CD14-positive monocyte (primary cell): ENCODE data around the gene DUSP1. TPM values are rescaled to one million over a fixed set of nuclear protein-coding genes. Genes with fewer than 3 reads are reported as not detected.
A peak's percentile ranks its signal among the peaks of the same experiment; 100 is the strongest.

Source experiments
- DNase-seq, 3 donors: peaks; one replicate each; pipeline ENCODE4 v3.0.0-alpha.2; 2011 to 2022
- H2AFZ ChIP-seq: 2 replicates; pipeline ENCODE4 v1.6.0; 2012; ENCODE audit warnings: mild to moderate bottlenecking, low read depth, low read length, inconsistent platforms; ENCODE audit not compliant: insufficient read depth, poor library complexity, severe bottlenecking
- H3K27ac ChIP-seq, 2 donors: 1 replicate in 1 of 2; 2 replicates in 1 of 2; pipeline ENCODE4 v1.5.1; 2012 to 2013; ENCODE audit warnings: low read length in 2 of 2, control low read depth in 1 of 2, inconsistent platforms in 1 of 2, low read depth in 1 of 2, mild to moderate bottlenecking in 1 of 2
- H3K27me3 ChIP-seq, 2 donors: one replicate each; pipeline versions ENCODE4 v1.6.0 to v1.6.1; 2011 to 2013; ENCODE audit warnings: low read length in 2 of 2; ENCODE audit not compliant: control insufficient read depth in 2 of 2, insufficient read depth in 2 of 2
- H3K36me3 ChIP-seq, 2 donors: replicated peaks in 1 of 2; 1 replicate in 1 of 2; 2 replicates in 1 of 2; pipeline versions ENCODE4 v1.5.1 to v1.6.1; 2012 to 2013; ENCODE audit warnings: low read length in 2 of 2, control low read depth in 1 of 2, inconsistent platforms in 1 of 2, mild to moderate bottlenecking in 1 of 2; ENCODE audit not compliant: insufficient read depth in 2 of 2, control insufficient read depth in 1 of 2
- H3K4me1 ChIP-seq, 2 donors: 1 replicate in 1 of 2; 2 replicates in 1 of 2; pipeline versions ENCODE4 v1.5.1 to v1.6.1; 2012 to 2013; ENCODE audit warnings: low read length in 2 of 2, control low read depth in 1 of 2, inconsistent platforms in 1 of 2, mild to moderate bottlenecking in 1 of 2, moderate library complexity in 1 of 2; ENCODE audit not compliant: insufficient read depth in 2 of 2, control insufficient read depth in 1 of 2
- H3K4me2 ChIP-seq: replicated peaks from 2 replicates; pipeline ENCODE3; 2012; ENCODE audit warnings: low read length, moderate library complexity, mild to moderate bottlenecking; ENCODE audit not compliant: poor library complexity, severe bottlenecking; ENCODE audit errors: extremely low read depth
- H3K4me3 ChIP-seq, 3 experiments: fragments of 200-600 bp in 1 of 3; sonication (generic) in 1 of 3; replicated peaks in 1 of 3; 1 replicate in 2 of 3; 2 replicates in 1 of 3; pipeline ENCODE4 v1.5.1; 2011 to 2013; ENCODE audit warnings: low read length in 3 of 3, mild to moderate bottlenecking in 3 of 3, control low read depth in 2 of 3, low read depth in 2 of 3, inconsistent platforms in 1 of 3, moderate library complexity in 1 of 3
- H3K79me2 ChIP-seq: 2 replicates; pipeline ENCODE4 v1.6.0; 2012; ENCODE audit warnings: mild to moderate bottlenecking, control low read depth, inconsistent platforms, low read length, moderate library complexity; ENCODE audit not compliant: insufficient read depth
- H3K9ac ChIP-seq: 2 replicates; pipeline ENCODE4 v1.6.0; 2017; ENCODE audit warnings: low read length, mild to moderate bottlenecking; ENCODE audit not compliant: insufficient read depth, poor library complexity, severe bottlenecking
- H3K9me3 ChIP-seq, 2 donors: replicated peaks in 1 of 2; 1 replicate in 1 of 2; 2 replicates in 1 of 2; pipeline versions ENCODE4 v1.5.1 to v1.6.1; 2012 to 2013; ENCODE audit warnings: low read length in 2 of 2, control low read depth in 1 of 2; ENCODE audit not compliant: control insufficient read depth in 1 of 2, insufficient read depth in 1 of 2
- H4K20me1 ChIP-seq: 2 replicates; pipeline ENCODE4 v1.6.0; 2012; ENCODE audit warnings: mild to moderate bottlenecking, low read length, control low read depth, moderate library complexity; ENCODE audit not compliant: insufficient read depth
- H3K27ac Mint-ChIP-seq, 7 donors: one replicate each; pipeline ENCODE4 v1.8.0; 2020; ENCODE audit warnings: mild to moderate bottlenecking in 7 of 7, mixed read lengths in 7 of 7, moderate library complexity in 6 of 7, inconsistent platforms in 2 of 7
- H3K27me3 Mint-ChIP-seq, 3 donors: one replicate each; pipeline ENCODE4 v1.8.0; 2021 to 2022; ENCODE audit warnings: low read depth in 3 of 3, mild to moderate bottlenecking in 3 of 3, mixed read lengths in 3 of 3, moderate library complexity in 3 of 3, inconsistent platforms in 1 of 3
- H3K36me3 Mint-ChIP-seq, 2 donors: one replicate each; pipeline ENCODE4 v1.8.0; 2020; ENCODE audit warnings: mixed read lengths in 2 of 2, inconsistent platforms in 1 of 2, mild to moderate bottlenecking in 1 of 2
- H3K4me1 Mint-ChIP-seq: one replicate; pipeline ENCODE4 v1.8.0; 2020; ENCODE audit warnings: mild to moderate bottlenecking, mixed read lengths
- H3K4me3 Mint-ChIP-seq, 2 donors: one replicate each; pipeline ENCODE4 v1.8.0; 2020; ENCODE audit warnings: mild to moderate bottlenecking in 2 of 2, mixed read lengths in 2 of 2, moderate library complexity in 1 of 2
- H3K9me3 Mint-ChIP-seq, 7 donors: one replicate each; pipeline ENCODE4 v1.8.0; 2020 to 2022; ENCODE audit warnings: mixed read lengths in 7 of 7, mild to moderate bottlenecking in 6 of 7, moderate library complexity in 6 of 7, inconsistent platforms in 2 of 7
- CTCF ChIP-seq: fragments of 200-600 bp; IDR thresholded peaks from one replicate; pipeline ENCODE4 v1.8.0; 2022; ENCODE audit warnings: antibody characterized with exemption, mild to moderate bottlenecking
- WGBS: methylation state at CpG from one replicate; pipeline ENCODE4 v1.1.5; 2013; ENCODE audit warnings: missing lambda C conversion rate; ENCODE audit not compliant: insufficient coverage; 5-methylcytosine and 5-hydroxymethylcytosine counted together
- intact Hi-C, 2 donors: fragments of 100-400 bp; cut with micrococcal nuclease; formaldehyde crosslinking; loops; one replicate each; pipeline versions ENCODE4 v1.15.0 to v1.15.1; 2023
- polyA plus RNA-seq, 3 donors: library from polyadenylated mRNA; depleted of rRNA in 1 of 3; unstranded in 2 of 3; stranded (reverse) in 1 of 3; fragments of 300-500 nt in 2 of 3; fragments of >200 nt in 1 of 3; fragmentation: Illumina TruSeq in 2 of 3; gene quantifications; 1 replicate in 2 of 3; 2 replicates in 1 of 3; pipeline ENCODE4 v1.2.3, GENCODE V29; 2012 to 2021

Gene DUSP1
- polyA plus RNA-seq, 3 donors = 1,963 to 4,884 (median 3,954) TPM

DNA sequence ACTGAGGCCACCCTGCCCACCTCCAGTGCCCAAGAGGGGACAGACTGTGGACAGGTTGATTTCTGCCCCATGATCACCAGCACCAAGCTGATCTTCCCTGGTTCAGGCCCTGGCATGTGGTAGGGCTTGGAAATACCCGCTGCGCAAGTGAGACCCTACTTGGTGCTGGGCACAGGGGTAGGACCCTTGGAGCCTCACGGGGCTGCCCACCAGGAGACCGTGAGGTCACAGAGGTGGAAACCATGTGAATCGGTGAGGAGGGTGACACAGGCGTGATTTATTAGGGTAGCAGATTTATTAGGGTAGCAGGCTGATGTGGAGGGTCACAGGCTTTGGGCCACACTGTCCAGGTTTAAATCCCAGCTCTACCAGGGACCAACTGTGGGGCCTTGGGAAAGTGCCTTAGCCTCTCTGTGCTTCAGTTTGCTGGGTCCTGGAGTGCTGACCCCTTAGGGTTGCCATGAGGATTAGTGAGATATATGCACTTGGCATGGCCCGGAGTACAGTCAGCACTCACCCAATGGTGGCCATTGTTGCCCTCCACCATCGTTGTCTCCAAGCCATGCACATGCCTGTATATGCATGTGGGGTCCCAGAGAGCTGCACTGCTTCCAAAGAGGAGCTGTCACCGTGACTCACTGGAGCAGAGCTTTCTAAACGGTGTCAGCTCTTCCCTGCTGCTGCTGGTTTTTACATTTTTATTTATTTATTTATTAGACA lies 20.9 kb upstream of the DUSP1 start:
- H3K27me3 Mint-ChIP-seq = peaks cover 0 to 2% (median 0%) of the 10 kb centered on the region in 3 donors
- H3K9ac ChIP-seq = no peak overlapping the region
- H3K27ac Mint-ChIP-seq = peak overlapping the region in 1 of 7 donors; percentile 12
- no peak overlapping the region for H3K4me3 Mint-ChIP-seq
- no peak overlapping the region for H3K27ac ChIP-seq
- H3K79me2 ChIP-seq = no peaks in the 10 kb centered on the region
- H4K20me1 ChIP-seq = no peaks in the 10 kb centered on the region
- no peak for TF ChIP-seq CTCF
- H3K9me3 ChIP-seq = peaks cover 0 to 10% of the 10 kb centered on the region in 2 donors
- peaks cover 7 to 12% of the 10 kb centered on the region in 2 donors for H3K36me3 Mint-ChIP-seq
- 96% methylated on average over 8 of the region's 10 CpGs for WGBS
- H2AFZ ChIP-seq = no peak overlapping the region
- H3K4me2 ChIP-seq = no peak overlapping the region
- H3K36me3 ChIP-seq = no peaks in the 10 kb centered on the region
- H3K4me1 Mint-ChIP-seq = peaks cover 49% of the 10 kb centered on the region
- intact Hi-C loops = no loop called here
- peaks cover 56 to 75% of the 10 kb centered on the region in 2 donors for H3K4me1 ChIP-seq
- peak in 1 of 3 donors; percentile 12 for DNase-seq
- no peak overlapping the region for H3K4me3 ChIP-seq
- no peaks in the 10 kb centered on the region for H3K27me3 ChIP-seq
- H3K9me3 Mint-ChIP-seq = peaks cover 6 to 16% (median 11%) of the 10 kb centered on the region in 7 donors

DNA sequence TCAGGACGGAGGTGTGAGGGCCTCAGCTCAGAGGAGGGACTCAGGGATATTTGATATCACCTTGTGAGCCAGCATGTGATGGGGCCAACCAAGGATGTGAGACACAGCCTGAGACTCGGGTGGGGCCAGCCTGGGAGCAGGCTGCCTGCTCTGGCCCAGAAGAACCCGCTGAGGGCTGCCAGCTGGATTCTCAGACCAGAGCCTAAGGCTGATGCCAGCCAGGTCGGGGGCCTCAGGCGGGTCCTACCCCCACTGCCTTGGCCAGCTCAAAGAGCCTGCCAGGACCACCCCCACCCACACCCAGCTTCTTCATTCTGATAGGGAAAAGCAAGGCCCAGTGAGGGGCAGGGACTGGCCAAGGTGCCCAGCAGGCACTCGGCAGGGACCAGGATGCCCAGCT lies 20.3 kb upstream of the DUSP1 start:
- no peak for TF ChIP-seq CTCF
- Histone ChIP-seq H3K27me3 (no peaks in the 10 kb centered on the region), H3K36me3 (no peaks in the 10 kb centered on the region), H2AFZ (no peak overlapping the region), H3K27ac (no peak overlapping the region), H3K9ac (no peak overlapping the region), H4K20me1 (no peaks in the 10 kb centered on the region), H3K4me2 (no peak overlapping the region), H3K4me1 (peaks cover 50 to 69% of the 10 kb centered on the region in 2 donors), H3K79me2 (no peaks in the 10 kb centered on the region), H3K4me3 (no peak overlapping the region), H3K9me3 (peaks cover 0 to 10% of the 10 kb centered on the region in 2 donors)
- peaks cover 43% of the 10 kb centered on the region for H3K4me1 Mint-ChIP-seq
- peak overlapping the region in 3 of 7 donors; percentile 5 to 80 (median 12) for H3K27ac Mint-ChIP-seq
- peaks cover 0 to 2% (median 0%) of the 10 kb centered on the region in 3 donors for H3K27me3 Mint-ChIP-seq
- peaks cover 7 to 12% of the 10 kb centered on the region in 2 donors for H3K36me3 Mint-ChIP-seq
- no peak overlapping the region for H3K4me3 Mint-ChIP-seq
- H3K9me3 Mint-ChIP-seq = peaks cover 6 to 16% (median 11%) of the 10 kb centered on the region in 7 donors
- intact Hi-C loops = no loop called here
- DNase-seq = peak in 1 of 3 donors; percentile 5
- WGBS = 90% methylated on average over 6 of the region's 6 CpGs
